IPS-NIHi7 (cell line): ENCODE data around the gene CIT.
"Not testable (repeated sequence)": the region's sequence is repeated elsewhere in the genome, so short reads cannot be mapped to it uniquely, and the experiment has no call there.

Source experiments
- DNase-seq: peaks from one replicate; pipeline ENCODE4 v3.0.0; 2012; ENCODE audit warnings: mixed read lengths; ENCODE audit errors: extremely low spot score

The CIT gene

DNA sequence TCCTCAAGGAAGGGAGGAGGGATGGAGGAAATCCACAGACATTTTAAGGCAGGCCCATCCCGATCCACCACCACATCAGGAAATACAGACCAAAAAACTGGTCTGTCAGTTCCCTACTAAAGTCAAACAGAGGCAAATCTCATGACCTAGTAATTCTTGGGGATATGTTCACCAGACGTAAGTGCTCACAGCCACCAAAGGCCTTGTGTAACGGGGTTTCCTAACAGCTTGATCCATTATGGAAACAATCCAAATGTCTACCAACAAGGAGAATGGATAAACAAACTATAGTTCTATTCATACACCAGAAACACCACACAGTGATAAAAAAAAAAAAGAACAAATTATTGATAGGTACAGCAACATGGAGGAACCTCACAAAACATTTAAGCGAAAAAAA, 136.3 kb downstream of the CIT start:
- no peak for DNase-seq

DNA sequence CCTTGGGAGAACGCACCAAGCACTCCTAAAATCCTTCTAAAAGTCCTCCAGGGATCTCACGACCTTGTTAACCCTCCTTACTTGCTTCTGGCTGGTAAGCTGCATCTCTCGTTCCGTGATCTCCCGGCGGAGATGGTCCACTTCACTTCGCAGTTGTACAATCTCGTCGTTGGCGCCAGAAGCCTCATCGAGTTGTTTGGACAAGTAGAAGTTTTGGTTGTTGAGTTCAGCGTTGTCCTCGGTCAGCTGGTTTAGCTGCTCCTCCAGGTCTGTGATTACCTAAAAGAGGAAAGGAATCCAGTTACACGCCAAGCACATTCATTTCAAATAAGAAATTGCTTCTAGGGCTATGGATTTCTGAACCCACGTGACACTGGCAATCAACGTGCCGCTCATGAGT, 142.0 kb downstream of the CIT start:
- no peak for DNase-seq

DNA sequence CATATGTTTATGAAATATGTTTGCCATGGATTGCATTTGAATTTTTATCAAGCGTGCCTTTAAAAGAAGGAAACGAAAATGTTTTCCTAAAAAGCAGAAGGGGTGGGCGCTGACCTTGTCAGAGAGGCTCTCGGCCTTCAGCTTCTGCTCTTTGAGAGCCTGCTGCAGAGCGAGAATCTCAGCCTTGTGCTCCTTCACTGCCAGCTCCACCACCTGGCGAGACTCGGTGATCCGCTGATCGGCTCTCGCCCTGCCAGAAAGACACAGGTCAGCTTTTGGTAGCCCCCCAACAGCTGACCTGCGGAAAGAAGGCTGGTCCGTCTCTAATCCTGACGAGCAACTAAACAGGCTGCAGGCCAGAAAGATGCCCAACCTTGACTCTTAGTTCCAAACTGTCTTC, 146.7 kb downstream of the CIT start:
- no peak for DNase-seq

DNA sequence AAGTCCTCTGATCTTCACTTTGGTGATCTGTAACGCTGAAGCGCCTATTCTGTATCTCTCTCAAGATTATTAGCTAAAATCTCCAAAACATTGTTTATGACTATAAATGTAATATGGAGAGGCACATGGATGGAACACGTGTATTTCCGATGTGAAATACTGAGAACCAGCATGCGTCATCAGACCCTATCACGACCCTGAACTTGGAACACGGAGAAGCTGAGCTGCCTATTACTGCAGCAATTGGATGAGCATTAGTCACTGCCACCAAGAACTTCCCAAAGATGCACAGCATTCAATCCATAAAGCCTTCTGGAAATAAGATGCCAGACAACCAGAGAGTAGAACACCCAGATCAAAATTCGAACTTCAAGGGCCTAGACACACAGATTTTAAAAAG, 147.2 kb downstream of the CIT start:
- no peak for DNase-seq

DNA sequence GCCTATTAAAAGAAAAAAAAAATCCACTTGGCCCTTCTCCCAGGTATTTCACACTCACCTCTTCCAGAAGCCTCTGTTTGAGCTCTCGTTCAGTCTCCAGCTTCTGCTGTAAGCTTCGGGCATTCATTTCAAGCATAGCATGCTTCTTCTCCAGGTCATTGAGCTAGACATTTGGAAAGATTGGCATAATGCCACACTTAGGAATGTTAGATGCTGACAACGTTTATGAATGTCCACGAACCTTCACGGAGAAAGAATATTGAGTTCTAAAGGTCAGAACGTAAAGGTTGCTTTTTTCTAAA, 148.7 kb downstream of the CIT start:
- no peak for DNase-seq

DNA sequence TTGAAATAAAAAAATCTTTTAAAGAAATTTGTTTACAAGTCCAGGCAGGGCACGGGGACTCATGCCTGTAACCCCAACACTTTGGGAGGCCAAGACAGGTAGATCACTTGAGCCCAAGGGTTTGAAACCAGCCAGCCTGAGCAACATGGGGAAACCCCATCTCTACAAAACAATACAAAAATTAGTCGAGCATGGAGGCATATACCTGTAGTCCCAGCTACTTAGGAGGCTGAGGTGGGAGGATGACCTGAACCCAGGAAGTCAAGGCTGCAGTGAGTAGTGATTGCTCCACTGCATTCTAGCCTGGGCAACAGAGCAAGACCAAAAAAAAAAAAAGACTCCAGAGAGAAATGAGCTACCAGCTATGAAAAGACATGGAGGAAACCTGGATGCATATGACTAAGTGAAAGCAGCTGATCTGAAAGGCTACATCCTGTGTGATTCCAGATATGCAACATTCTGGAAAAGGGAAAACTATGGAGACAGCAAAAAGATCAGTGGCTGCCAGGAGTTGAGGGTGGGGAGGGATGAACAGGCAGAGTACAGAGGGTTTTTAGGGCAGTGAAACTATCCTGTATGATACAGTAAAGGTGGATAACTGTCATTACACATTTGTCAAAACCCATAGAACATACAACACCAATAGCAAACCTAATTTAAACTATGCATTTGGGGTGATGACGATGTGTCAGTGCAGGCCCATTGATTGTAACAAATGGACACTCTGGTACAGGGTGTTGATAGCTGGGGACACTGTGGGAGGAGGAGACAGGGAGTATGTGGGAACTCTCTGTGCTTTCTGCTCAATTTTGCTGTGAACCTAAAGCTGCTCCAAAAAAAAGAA, 149.3 kb downstream of the CIT start:
- DNase-seq: no peak

DNA sequence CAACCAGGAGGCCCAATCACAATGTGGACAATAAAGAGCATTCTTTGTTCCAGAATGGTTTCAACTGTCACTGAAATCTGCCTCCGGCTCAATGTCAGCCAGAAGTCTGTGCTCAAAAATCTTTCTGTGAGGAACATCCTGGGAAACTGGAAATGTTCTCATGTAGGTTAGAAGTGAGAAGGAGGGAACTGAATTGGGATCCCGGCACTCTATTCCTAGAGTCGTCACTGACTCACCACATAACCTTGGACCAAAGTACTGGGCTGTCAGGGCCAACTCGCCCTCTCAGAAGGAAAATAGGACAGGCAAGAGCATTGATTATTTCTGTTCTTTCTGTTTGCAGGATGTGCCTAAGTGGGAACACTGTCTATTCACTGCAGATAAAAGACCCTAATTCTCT, 151.6 kb downstream of the CIT start:
- DNase-seq: no peak

DNA sequence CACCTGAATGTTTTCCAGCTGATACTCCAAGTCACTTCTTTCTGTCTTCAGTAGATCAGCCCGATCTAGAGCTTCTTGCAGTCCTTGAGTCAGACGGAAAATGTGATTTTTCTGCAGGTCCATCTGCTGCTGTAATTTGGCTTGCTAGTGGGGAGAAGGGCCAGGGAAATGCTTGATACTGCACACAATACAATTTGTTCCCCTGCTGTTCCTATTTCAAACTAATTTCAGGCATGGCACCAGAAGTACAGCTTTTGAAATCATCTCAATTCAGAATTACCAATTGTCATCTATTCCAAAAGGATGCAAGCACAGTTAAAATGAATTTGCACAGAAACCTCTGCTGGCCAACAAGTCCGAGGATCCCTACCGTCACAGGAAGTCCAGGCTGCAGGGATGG, 155.8 kb downstream of the CIT start:
- DNase-seq: no peak

DNA sequence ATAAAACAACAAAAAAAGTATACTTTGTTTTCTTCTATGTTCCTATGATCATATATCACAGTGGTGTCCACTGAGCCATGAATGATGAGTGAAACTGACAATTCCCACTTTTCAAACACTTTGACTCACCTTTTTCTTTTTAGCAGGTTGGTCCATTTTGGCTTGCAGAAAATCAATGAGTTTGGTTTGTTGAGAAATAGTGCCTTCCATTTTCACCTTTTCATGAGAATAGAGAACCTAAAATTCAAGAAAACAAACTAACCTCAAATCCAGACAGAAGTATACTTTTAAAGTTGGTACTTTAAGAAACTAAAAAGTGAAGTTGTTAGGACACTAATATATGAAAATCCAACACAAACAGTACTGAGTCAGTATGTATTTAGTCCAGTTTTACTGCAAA, 156.8 kb downstream of the CIT start:
- no peak for DNase-seq

DNA sequence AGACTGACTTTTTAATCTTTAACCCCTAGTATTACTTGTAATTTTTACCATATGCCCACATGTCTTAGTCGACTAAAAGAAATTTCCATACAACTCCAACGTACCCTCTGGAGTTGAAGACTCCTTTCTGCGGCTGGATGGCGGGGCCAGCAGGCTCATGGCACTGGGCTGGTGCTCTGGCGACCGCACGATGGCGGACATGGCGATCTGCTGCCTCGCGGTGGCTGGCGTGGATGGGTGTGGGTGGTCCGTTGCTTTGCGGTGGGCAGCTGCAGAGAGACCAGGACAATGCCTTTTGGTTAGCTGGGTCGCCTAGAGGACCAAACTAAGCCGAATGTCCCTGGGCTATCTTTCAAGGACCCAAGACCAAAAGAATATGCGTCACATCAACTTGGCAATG, 159.0 kb downstream of the CIT start:
- DNase-seq: no peak

DNA sequence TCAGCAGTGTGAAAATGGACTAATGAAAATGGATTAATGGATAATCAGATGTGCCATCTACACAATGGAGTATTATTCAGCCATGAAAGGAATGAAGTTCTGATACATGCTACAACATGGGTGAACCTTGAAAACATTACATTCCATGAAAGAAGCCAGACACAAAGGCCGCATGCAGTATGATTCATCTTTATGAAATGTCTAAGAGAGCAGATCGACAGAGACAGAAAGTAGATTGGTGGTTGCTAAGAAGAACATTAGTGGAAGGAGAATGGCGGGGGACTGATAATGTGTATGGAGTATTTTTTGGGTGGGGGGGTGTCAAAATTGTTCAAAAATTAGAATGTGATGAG, 161.9 kb downstream of the CIT start:
- DNase-seq: no peak

DNA sequence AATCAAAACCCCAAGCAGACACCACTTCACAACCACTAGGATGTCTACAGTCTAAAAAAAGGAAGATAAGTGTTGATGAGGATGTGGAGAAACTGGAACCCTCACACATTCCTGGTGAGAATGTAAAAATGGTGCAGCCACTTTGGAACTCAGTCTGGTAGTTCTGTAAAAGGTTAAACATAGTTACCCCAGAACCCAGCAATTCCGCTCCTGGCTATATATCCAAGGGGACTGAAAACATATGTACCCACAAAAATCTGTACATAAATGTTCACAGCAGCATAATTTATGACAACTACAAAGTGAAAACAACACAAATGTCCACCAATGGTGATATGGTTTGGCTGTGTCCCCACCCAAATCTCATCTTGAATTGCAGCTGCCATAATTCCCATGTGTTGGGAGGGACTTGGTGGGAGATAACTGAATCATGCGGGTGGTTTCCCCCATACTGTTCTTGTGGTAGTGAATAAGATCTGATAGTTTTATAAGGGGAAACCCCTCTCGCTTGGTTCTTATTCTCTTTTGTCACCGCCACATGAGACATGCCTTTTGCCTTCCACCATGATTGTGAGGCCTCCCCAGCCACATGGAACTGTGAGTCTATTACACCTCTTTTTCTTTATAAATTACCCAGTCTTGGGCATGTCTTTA, 162.4 kb downstream of the CIT start:
- no peak for DNase-seq

DNA sequence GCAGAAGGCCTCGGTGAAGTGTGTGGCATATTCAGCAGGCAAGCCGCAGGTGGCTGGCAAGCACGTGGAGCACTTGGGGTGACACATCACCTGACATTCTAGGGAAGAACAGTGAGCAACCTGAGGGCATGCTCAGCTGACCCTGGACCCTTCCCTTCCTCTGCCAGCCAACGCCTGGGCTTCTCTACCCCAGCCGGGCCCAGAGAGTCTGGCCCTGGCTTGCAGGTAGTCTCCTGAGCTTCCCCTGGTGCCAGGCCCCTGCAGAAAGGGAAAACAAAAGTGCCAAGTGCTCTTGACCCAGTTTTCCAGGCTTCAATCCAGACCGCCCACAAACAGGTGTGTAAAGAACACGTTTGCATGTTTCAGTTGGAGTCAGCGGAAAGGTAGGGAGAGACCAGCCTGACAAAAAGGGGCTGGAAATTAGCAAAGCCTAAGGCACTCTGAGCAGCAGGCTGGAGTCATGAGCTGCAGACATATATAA, 163.5 kb downstream of the CIT start:
- no peak for DNase-seq

DNA sequence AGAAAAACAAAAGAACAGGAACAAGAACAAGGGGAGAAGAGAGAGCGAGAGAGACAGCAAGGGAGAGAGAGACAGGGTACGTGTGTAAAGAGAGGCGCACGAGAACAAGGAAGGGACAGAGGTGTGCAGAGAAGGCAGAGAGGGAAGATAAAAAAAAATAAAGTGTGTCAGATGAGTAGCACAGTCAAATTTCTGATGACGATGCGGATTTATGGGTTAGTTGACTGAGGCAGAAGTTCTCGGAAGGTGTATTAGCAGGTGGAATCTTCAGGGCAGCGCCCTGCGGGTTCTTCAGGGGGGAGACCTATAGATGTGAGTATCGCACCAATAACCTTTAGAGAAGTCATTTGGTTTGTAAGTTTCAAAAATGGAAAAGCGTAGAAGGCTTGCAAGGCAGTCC, 164.4 kb downstream of the CIT start:
- DNase-seq: no peak

DNA sequence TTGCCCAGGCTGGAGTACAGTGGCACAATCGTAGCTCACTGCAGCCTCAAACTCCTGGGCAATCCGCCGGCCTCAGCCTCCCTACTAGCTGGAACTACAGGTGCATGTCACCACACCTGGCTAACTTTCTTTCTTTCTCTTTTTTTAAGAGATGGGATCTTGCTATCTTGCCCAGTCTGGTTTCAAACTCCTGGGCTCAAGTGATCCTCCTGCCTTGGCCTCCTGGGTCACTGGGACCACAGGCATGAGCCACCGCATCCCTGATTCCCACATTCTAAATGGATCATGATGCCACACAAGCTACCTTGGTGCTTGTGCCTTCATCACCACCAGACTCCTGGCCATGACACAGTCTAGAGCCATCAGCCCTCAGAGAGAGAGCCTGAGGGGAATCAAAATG, 165.4 kb downstream of the CIT start:
- DNase-seq: no peak

DNA sequence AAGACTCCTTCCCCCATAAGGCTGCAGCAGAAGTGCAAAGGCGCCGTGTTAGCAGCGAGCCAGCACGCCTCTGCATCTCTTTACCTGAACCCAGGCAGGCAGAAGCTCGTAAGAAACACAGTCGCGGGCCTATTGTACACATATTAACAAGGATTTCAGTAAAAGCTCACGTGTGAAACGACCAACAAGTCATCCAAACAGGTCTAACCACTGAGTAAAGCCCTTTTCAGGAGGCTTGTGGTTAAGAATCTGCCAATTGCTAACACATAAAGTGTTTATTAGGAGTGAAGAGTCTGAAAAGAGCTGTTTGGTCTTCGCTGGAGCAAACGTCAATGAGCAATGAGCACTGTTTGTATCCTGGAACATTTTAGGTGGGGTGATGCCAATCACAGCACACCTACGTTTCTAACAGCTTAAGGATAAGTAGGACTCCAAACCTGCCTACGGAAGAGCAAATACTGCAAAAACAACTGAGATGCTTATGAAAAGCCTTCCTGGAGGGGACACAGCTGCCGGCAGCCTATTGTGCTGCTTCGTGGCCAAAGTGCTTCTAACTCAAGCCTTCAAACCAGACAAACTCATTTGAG, 166.1 kb downstream of the CIT start:
- DNase-seq: no peak

DNA sequence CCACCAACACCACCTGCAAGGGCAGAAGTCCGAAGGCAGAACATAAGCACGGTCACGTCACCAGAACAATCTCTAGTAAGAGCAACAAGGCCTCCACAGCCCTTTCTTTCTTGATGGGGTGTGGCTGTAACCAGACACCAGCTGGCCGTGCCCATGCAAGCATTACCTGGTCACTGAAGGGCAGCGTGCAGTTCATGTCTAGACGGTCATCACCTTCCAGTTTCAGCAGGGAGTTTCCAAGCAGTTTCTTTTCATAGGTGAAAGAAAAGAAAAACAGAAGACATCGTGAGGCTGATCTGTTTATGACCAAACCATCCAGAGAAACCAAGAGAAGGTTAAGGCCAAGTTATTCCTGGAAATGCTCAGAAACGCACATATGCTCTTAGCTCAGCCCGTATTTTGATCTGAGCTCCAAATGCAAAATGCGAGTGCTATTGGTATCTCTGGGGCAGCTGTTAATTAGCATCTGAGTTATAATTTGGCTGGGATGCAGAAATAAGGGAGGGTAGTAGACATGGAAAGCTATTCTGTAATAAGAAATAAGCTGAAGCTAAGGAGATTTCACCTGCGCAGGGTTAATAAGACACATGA, 166.7 kb downstream of the CIT start:
- DNase-seq: no peak

DNA sequence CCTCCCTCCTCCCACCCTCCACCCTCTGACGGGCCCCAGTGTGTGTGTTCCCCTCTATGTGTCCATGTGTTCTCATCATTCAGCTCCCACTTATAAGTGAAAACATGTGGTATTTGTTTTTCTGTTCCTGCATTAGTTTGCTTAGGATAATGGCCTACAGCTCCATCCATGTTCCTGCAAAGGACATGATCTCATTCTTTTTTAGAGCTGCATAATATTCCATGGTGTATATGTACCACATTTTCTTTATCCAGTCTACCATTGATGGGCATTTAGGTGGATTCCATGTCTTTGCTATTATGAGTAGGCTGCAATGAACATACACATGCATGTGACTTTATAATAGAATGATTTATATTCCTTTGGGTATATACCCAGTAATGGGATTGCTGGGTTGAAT, 170.7 kb downstream of the CIT start:
- not testable (repeated sequence) for DNase-seq

DNA sequence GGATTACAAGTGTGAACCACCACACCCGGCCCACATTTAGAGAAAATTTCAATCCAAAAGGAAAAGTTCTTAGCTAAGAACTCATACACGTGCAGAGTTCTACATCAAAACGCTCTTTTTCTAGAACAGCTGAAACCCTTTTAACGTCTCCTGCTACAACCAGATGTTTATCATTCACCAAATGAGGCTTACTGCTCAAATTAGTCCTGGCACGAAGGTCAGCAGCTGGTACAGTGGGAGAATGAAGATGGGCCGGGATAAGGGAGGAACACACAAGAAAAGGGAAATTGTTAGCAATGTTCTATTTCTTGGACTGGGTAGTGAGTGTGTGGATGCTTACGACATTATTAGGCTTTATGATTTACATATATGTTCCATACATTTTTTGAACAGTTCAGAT, 171.9 kb downstream of the CIT start:
- no peak for DNase-seq

DNA sequence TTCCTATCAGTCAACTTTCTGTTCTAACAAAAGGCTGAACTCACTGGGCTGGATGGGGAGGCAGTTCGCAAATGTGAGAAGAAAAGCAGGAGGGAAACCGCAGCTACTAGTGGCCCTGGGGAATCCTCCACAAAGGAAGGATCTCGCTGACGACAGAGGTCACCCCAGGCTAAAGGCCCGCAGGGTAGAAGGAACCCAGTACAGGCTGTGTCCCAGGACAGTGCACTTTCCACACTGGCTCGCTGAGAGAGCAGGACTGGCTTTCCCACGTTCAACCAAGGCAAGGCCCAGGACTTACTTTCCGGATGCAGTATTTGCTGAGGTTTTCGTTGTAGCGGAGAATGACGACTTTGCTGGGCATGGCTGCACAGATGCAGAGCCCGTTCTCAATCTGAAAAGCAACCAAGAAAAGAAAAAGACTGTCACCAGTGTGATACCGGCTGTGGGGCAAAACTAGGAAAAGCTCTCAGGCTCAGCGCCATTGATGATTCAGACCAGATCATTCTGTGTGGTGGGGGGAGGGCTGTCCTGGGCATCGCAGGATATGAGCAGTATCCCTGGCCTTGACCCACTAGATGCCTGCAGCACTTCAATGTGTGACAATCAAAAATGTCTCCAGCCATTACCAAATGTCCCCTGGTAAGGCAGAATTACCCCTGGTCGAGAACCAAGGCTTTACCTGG, 172.9 kb downstream of the CIT start:
- DNase-seq: no peak

DNA sequence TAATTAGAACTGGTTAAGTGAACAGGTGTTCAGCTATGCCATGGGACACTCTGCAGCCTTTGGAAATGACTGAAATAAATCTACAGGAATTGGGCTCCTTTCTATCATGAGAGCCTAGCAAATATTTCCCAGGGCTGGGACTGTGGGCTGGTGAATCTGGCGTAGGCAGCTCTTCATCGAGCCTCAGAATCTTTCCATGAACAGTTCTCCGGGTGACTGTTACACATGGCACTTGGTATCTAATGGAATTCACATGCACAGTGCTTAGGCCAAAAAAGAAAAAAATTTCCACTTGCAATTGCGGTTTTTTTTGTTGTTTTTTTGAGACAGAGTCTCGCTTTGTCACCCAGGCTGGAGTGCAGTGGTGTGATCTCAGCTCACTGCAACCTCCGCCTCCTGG, 177.0 kb downstream of the CIT start:
- DNase-seq: no peak

DNA sequence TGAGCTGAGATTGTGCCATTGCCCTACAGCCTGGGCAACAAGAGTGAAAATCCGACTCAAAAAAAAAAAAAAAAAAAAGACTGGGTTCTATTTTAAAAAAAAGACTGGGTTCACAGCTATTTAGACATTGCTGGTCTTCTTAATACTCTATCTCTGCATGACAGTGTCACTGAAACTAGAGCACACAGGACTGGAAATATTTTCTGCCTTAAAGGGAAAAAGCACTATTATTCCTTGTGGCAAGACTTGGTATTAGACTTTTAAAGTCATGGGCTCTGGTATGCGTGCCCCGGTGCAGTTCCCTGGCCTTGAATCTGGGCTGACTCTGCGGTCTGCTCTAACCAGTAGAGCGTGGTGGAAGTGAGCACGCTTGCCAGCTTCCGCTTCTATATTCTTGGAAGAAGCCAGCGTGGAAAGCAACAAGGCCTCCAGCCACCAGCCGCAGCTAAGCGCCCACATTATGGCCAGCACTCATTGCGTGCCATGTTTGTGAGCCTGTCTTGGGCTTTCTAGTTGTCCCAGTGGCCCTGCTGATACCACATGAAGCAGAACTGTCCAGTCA, 177.8 kb downstream of the CIT start:
- no peak for DNase-seq
